ENCODE results near the gene ACTR2.
"Not testable (repeated sequence)": the region's sequence is repeated elsewhere in the genome, so short reads cannot be mapped to it uniquely, and the experiment has no call there.

GRCh38 chr2:65244452-65244851 lies 16.8 kb downstream of the ACTR2 start:
- not testable (repeated sequence) for TF ChIP-seq CTCF, EZH2phosphoT487, EZH2 (IDR thresholded peaks at IDR 0.05)

Measured in neural progenitor cell (in vitro differentiated cells).